ENCODE data around the gene PLSCR4. TPM values are rescaled to one million over a fixed set of nuclear protein-coding genes. Genes with fewer than 3 reads are reported as not detected.

Gene PLSCR4
- total RNA-seq, 1 experiment from 2014 or later: 9.1 TPM

DNA sequence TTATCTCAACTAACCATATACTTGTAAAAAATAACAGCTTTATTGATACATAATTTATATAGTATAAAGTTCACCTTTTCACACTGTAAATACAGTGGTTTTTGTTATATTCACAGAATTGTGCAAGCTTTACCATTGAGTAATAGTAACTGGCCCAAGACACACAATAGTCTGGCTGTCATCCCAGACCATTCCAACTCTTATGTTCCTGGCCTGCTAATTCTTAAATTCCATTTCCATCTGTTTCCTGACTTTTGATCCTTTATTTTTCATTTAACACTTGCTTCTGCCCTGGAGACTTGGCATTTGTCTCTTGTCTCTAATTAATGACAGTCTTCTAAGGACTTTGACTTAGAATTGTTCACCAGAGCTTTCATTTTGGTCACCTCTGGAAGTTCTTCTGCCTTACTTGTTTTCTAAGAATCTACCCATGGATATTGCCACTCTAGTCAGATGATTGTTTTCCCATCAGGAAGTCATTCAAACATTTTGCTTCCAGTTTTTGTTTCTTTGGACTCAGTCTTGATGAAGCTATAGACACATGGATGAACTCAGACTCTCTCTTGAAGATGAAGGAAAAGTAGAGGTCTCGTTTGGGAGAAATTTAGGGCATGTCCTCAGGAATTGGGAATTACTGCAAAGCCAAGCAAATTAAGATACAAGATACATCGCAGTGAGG lies 27.2 kb upstream of the PLSCR4 start:
- no TSS peak for BruUV-seq (replicated peaks)
- Histone ChIP-seq H3K27me3 (replicated peaks; ENCODE audit: control insufficient read depth, insufficient read depth, low read length) (no peaks in the 10 kb centered on the region), H3K36me3 (ENCODE audit: control insufficient read depth, insufficient read depth, low read length) (no peaks in the 10 kb centered on the region), H3K9me3 (no peaks in the 10 kb centered on the region; the same call in 1 of the 2 replicates), H3K4me3 (ENCODE audit: low read depth, low read length) (no peak overlapping the region), H3K4me1 (peaks cover 12% of the 10 kb centered on the region)
- H3K4me3 Mint-ChIP-seq (ENCODE audit: unreplicated experiment): no peak overlapping the region
- CTCF ChIA-PET: no interaction called here
- POLR2A ChIA-PET: no interaction called here
- H3K9me3 Mint-ChIP-seq (ENCODE audit: unreplicated experiment): no peaks in the 10 kb centered on the region
- TF ChIP-seq, protein P1, sequence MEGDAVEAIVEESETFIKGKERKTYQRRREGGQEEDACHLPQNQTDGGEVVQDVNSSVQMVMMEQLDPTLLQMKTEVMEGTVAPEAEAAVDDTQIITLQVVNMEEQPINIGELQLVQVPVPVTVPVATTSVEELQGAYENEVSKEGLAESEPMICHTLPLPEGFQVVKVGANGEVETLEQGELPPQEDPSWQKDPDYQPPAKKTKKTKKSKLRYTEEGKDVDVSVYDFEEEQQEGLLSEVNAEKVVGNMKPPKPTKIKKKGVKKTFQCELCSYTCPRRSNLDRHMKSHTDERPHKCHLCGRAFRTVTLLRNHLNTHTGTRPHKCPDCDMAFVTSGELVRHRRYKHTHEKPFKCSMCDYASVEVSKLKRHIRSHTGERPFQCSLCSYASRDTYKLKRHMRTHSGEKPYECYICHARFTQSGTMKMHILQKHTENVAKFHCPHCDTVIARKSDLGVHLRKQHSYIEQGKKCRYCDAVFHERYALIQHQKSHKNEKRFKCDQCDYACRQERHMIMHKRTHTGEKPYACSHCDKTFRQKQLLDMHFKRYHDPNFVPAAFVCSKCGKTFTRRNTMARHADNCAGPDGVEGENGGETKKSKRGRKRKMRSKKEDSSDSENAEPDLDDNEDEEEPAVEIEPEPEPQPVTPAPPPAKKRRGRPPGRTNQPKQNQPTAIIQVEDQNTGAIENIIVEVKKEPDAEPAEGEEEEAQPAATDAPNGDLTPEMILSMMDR (IDR thresholded peaks at IDR 0.05; ENCODE audit: insufficient read depth in 1 of 2, low read depth in 1 of 2, low read length in 1 of 2, severe bottlenecking in 1 of 2, unreplicated experiment in 1 of 2): no peak
- DNase-seq: no peak
- H3K27ac Mint-ChIP-seq (ENCODE audit: unreplicated experiment): no peak overlapping the region
- H3K27me3 Mint-ChIP-seq (ENCODE audit: insufficient read depth, unreplicated experiment): no peaks in the 10 kb centered on the region
- H3K36me3 Mint-ChIP-seq (ENCODE audit: insufficient read depth, unreplicated experiment): no peaks in the 10 kb centered on the region
- peaks cover 9% of the 10 kb centered on the region for H3K4me1 Mint-ChIP-seq (ENCODE audit: low read depth, unreplicated experiment)
- intact Hi-C loops (cut with micrococcal nuclease; ENCODE audit: unreplicated experiment): loop anchor here (2.0 kb wide), 1 partner anchor 15 kb away; no protein-coding TSS in a partner anchor

DNA sequence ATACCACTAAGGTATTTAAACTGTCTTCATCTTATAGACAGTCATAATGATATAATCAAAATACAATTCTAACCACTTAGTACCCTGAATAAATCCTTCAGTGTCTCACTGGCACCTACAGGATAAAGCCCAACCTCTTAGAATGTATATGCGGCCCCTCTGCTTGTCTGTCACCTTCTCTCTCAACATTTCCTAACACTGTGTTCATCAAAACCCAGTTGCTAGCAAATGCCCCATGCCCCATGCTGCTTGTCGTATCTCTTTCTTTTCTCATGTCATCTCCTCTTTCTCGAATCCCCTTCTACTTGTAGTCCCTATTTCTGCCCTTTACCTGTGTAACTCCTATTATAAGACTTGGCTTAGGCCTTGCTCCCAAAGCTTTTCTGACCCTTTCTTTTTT lies 24.6 kb upstream of the PLSCR4 start:
- intact Hi-C loops (cut with micrococcal nuclease; ENCODE audit: unreplicated experiment): no loop called here
- DNase-seq: no peak
- H3K4me1 ChIP-seq: no peaks in the 10 kb centered on the region
- POLR2A ChIA-PET: no interaction called here
- BruUV-seq (replicated peaks): no TSS peak
- H3K27me3 Mint-ChIP-seq (ENCODE audit: insufficient read depth, unreplicated experiment): no peaks in the 10 kb centered on the region
- TF ChIP-seq, protein P1 (IDR thresholded peaks at IDR 0.05; ENCODE audit: insufficient read depth in 1 of 2, low read depth in 1 of 2, low read length in 1 of 2, severe bottlenecking in 1 of 2, unreplicated experiment in 1 of 2): no peak
- H3K36me3 Mint-ChIP-seq (ENCODE audit: insufficient read depth, unreplicated experiment): no peaks in the 10 kb centered on the region
- H3K4me1 Mint-ChIP-seq (ENCODE audit: low read depth, unreplicated experiment): peaks cover 7% of the 10 kb centered on the region
- H3K27me3 ChIP-seq (replicated peaks; ENCODE audit: control insufficient read depth, insufficient read depth, low read length): no peaks in the 10 kb centered on the region
- H3K27ac Mint-ChIP-seq (ENCODE audit: unreplicated experiment): no peak overlapping the region
- CTCF ChIA-PET: no interaction called here
- H3K36me3 ChIP-seq (ENCODE audit: control insufficient read depth, insufficient read depth, low read length): no peaks in the 10 kb centered on the region
- H3K4me3 Mint-ChIP-seq (ENCODE audit: unreplicated experiment): no peak overlapping the region
- H3K9me3 ChIP-seq: no peaks in the 10 kb centered on the region
- H3K4me3 ChIP-seq (ENCODE audit: low read depth, low read length): no peak overlapping the region
- H3K9me3 Mint-ChIP-seq (ENCODE audit: unreplicated experiment): peaks cover 8% of the 10 kb centered on the region

DNA sequence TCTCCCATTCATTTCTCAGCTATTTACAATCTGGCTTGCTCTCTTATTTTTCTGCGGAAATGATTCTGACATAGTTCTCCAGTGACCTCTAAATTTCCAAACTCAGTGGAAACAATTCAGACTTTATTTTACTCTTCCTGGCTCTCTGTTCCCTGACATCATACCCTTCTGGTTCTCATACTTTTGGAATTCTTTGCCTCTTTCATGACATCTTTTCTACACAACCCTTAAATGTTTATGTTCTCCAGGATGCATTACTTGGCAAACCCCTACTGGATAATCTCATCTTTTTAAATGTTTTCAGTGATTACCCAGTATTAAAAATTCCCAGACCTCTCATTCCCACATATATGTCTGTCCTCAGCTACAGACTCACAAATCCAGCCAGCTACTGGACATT lies 23.9 kb upstream of the PLSCR4 start:
- DNase-seq: no peak
- Histone ChIP-seq H3K27me3 (replicated peaks; ENCODE audit: control insufficient read depth, insufficient read depth, low read length) (no peaks in the 10 kb centered on the region), H3K4me3 (ENCODE audit: low read depth, low read length) (no peak overlapping the region), H3K4me1 (no peaks in the 10 kb centered on the region), H3K36me3 (ENCODE audit: control insufficient read depth, insufficient read depth, low read length) (no peaks in the 10 kb centered on the region), H3K9me3 (peaks cover 4% of the 10 kb centered on the region; the same call in 1 of the 2 replicates)
- no peak overlapping the region for H3K27ac Mint-ChIP-seq (ENCODE audit: unreplicated experiment)
- POLR2A ChIA-PET: no interaction called here
- no peaks in the 10 kb centered on the region for H3K27me3 Mint-ChIP-seq (ENCODE audit: insufficient read depth, unreplicated experiment)
- H3K9me3 Mint-ChIP-seq (ENCODE audit: unreplicated experiment): peaks cover 13% of the 10 kb centered on the region
- BruUV-seq (replicated peaks): no TSS peak
- intact Hi-C loops (cut with micrococcal nuclease; ENCODE audit: unreplicated experiment): no loop called here
- TF ChIP-seq, protein P1 (IDR thresholded peaks at IDR 0.05; ENCODE audit: insufficient read depth in 1 of 2, low read depth in 1 of 2, low read length in 1 of 2, severe bottlenecking in 1 of 2, unreplicated experiment in 1 of 2): no peak
- peaks cover 7% of the 10 kb centered on the region for H3K4me1 Mint-ChIP-seq (ENCODE audit: low read depth, unreplicated experiment)
- H3K4me3 Mint-ChIP-seq (ENCODE audit: unreplicated experiment): no peak overlapping the region
- H3K36me3 Mint-ChIP-seq (ENCODE audit: insufficient read depth, unreplicated experiment): no peaks in the 10 kb centered on the region
- CTCF ChIA-PET: no interaction called here
